ENCODE results near the gene ARMC9.

- TF ChIP-seq CTCF (IDR thresholded peaks at IDR 0.05 in 4 of 5, conservative IDR thresholded peaks at IDR 0.05 in 1 of 5): no peak
- no peak for TF ChIP-seq POLR2A (IDR thresholded peaks at IDR 0.05)
These were observed 216.6 kb downstream of the ARMC9 start for GRCh38 chr2:231415029-231415428.

All from gastrocnemius medialis (tissue), 4 donors.